Muscle of leg (tissue), 11 donors: ENCODE results near the gene ABCF2. TPM values are rescaled to one million over a fixed set of nuclear protein-coding genes. Genes with fewer than 3 reads are reported as not detected.
A peak's percentile ranks its signal among the peaks of the same experiment; 100 is the strongest.

ENCODE experiments used
- DNase-seq: peaks from one replicate; pipeline ENCODE4 v3.0.0; 2013
- H3K27ac ChIP-seq: one replicate; pipeline ENCODE4 v1.5.1; 2013; ENCODE audit warnings: mild to moderate bottlenecking, low read length, control low read depth
- H3K27me3 ChIP-seq: one replicate; pipeline ENCODE4 v1.6.1; 2013; ENCODE audit warnings: low read length; ENCODE audit not compliant: control insufficient read depth, insufficient read depth
- H3K36me3 ChIP-seq: one replicate; pipeline ENCODE4 v1.6.1; 2013; ENCODE audit warnings: low read length; ENCODE audit not compliant: control insufficient read depth, insufficient read depth
- H3K4me1 ChIP-seq: one replicate; pipeline ENCODE4 v1.6.1; 2013; ENCODE audit warnings: low read length; ENCODE audit not compliant: control insufficient read depth, insufficient read depth
- H3K4me3 ChIP-seq: one replicate; pipeline ENCODE4 v1.5.1; 2013; ENCODE audit warnings: low read length, control low read depth
- H3K9me3 ChIP-seq: replicated peaks from 2 replicates; pipeline ENCODE4 v1.6.1; 2013; ENCODE audit warnings: low read depth, low read length; ENCODE audit not compliant: control insufficient read depth
- WGBS: methylation state at CpG from one replicate; pipeline ENCODE4 v1.1.5; 2013; ENCODE audit warnings: missing lambda C conversion rate; ENCODE audit not compliant: insufficient coverage; 5-methylcytosine and 5-hydroxymethylcytosine counted together
- polyA plus RNA-seq, 8 donors: library from polyadenylated mRNA; unstranded; fragments of 120-200 nt; gene quantifications; one replicate each; pipeline versions ENCODE4 v1.2.1 to v1.2.3, GENCODE V29; 2013; ENCODE audit warnings: inconsistent platforms in 1 of 8, low replicate concordance in 1 of 8; ENCODE audit not compliant: insufficient read length in 8 of 8, insufficient read depth in 1 of 8
- total RNA-seq: library from RNA; stranded (reverse); fragments of 120-200 nt; gene quantifications from one replicate; pipeline ENCODE4 v1.2.4, GENCODE V29; 2013

ABCF2 gene
- total and polyA plus RNA-seq, 9 donors: 17.3 to 21.1 (median 18.5) TPM

GRCh38 chr7:151187409-151188251, 39.4 kb downstream of the ABCF2 start:
- Histone ChIP-seq H3K27me3 (peaks cover 2% of the 10 kb centered on the region), H3K36me3 (no peaks in the 10 kb centered on the region), H3K4me1 (peaks cover 22% of the 10 kb centered on the region), H3K4me3 (no peak overlapping the region), H3K9me3 (no peaks in the 10 kb centered on the region), H3K27ac (peak overlapping the region; percentile 47)
- peak; percentile 38 for DNase-seq
- WGBS: 62% methylated on average over 18 of the region's 22 CpGs

- Histone ChIP-seq H3K27me3 (peaks cover 2% of the 10 kb centered on the region), H3K36me3 (no peaks in the 10 kb centered on the region), H3K9me3 (no peaks in the 10 kb centered on the region), H3K4me1 (peaks cover 22% of the 10 kb centered on the region), H3K27ac (peak within 1 kb of the TSS; percentile 47), H3K4me3 (no peak within 1 kb of the TSS)
- WGBS: 60% methylated on average over 16 of the region's 22 CpGs
- DNase-seq: no peak
These were observed 40.2 kb downstream of the ABCF2 start, which contains the start of gene ASB10 for GRCh38 chr7:151186640-151187408. Gene ASB10, minus strand, starts transcription at chr7:151187250. Its CDS starts 120 bp downstream, at chr7:151187130.

GRCh38 chr7:151185762-151186639, 41.0 kb downstream of the ABCF2 start:
- H3K4me3 ChIP-seq: no peak overlapping the region
- no peak overlapping the region for H3K27ac ChIP-seq
- H3K4me1 ChIP-seq: peaks cover 24% of the 10 kb centered on the region
- WGBS: 49% methylated on average over 13 of the region's 16 CpGs
- H3K27me3 ChIP-seq: peaks cover 2% of the 10 kb centered on the region
- DNase-seq: no peak
- H3K36me3 ChIP-seq: no peaks in the 10 kb centered on the region
- H3K9me3 ChIP-seq: no peaks in the 10 kb centered on the region

GRCh38 chr7:151181011-151181431, 46.0 kb downstream of the ABCF2 start:
- Histone ChIP-seq H3K9me3 (no peaks in the 10 kb centered on the region), H3K4me3 (no peak overlapping the region), H3K27ac (no peak overlapping the region), H3K27me3 (peaks cover 4% of the 10 kb centered on the region), H3K4me1 (peaks cover 11% of the 10 kb centered on the region), H3K36me3 (no peaks in the 10 kb centered on the region)
- DNase-seq: peak; percentile 61
- 53% methylated on average over 17 of the region's 22 CpGs for WGBS

- H3K9me3 ChIP-seq: no peaks in the 10 kb centered on the region
- no peak for DNase-seq
- WGBS: 67% methylated on average over 1 of the region's 4 CpGs
These were observed 47.1 kb downstream of the ABCF2 start for GRCh38 chr7:151179946-151180345.

GRCh38 chr7:151179287-151179860, 47.6 kb downstream of the ABCF2 start:
- no peak for DNase-seq
- peaks cover 17% of the 10 kb centered on the region for H3K27me3 ChIP-seq
- no peak overlapping the region for H3K27ac ChIP-seq
- WGBS: 67% methylated on average over 8 of the region's 8 CpGs
- peaks cover 13% of the 10 kb centered on the region for H3K4me1 ChIP-seq
- no peak overlapping the region for H3K4me3 ChIP-seq
- H3K36me3 ChIP-seq: no peaks in the 10 kb centered on the region
- no peaks in the 10 kb centered on the region for H3K9me3 ChIP-seq

More at GRCh38 chr7:151179946-151180345, 47.1 kb downstream of the ABCF2 start:
- H3K4me3 ChIP-seq: no peak overlapping the region
- H3K27me3 ChIP-seq: peaks cover 12% of the 10 kb centered on the region
- H3K4me1 ChIP-seq: peaks cover 10% of the 10 kb centered on the region
- H3K36me3 ChIP-seq: no peaks in the 10 kb centered on the region
- no peak overlapping the region for H3K27ac ChIP-seq

GRCh38 chr7:151178831-151179230, 48.2 kb downstream of the ABCF2 start:
- 50% methylated on average over 2 of the region's 2 CpGs for WGBS
- Histone ChIP-seq H3K4me3 (no peak overlapping the region), H3K4me1 (peaks cover 13% of the 10 kb centered on the region), H3K27me3 (peaks cover 17% of the 10 kb centered on the region), H3K27ac (no peak overlapping the region), H3K9me3 (no peaks in the 10 kb centered on the region), H3K36me3 (no peaks in the 10 kb centered on the region)
- no peak for DNase-seq

- DNase-seq: no peak
- WGBS: 80% methylated on average over 9 of the region's 9 CpGs
- Histone ChIP-seq H3K27me3 (peaks cover 21% of the 10 kb centered on the region), H3K36me3 (no peaks in the 10 kb centered on the region), H3K27ac (no peak overlapping the region), H3K9me3 (peaks cover 1% of the 10 kb centered on the region), H3K4me1 (peaks cover 13% of the 10 kb centered on the region), H3K4me3 (no peak overlapping the region)
These were observed 48.8 kb downstream of the ABCF2 start for GRCh38 chr7:151178236-151178635.

GRCh38 chr7:151177310-151177709, 49.7 kb downstream of the ABCF2 start:
- peaks cover 28% of the 10 kb centered on the region for H3K27me3 ChIP-seq
- DNase-seq: no peak
- H3K27ac ChIP-seq: no peak overlapping the region
- H3K36me3 ChIP-seq: no peaks in the 10 kb centered on the region
- WGBS: no CpG with 5 or more reads among the region's 1 CpG
- H3K9me3 ChIP-seq: peaks cover 2% of the 10 kb centered on the region
- H3K4me1 ChIP-seq: peaks cover 13% of the 10 kb centered on the region
- no peak overlapping the region for H3K4me3 ChIP-seq
